HG03039 (cell line): ENCODE measurements around the gene SENP8.

Source experiments
- ATAC-seq: cut with Tn5 transposase; IDR thresholded peaks from one replicate; pipeline ENCODE4 v1.9.1; 2021; ENCODE audit warnings: mild to moderate bottlenecking, moderate library complexity; ENCODE audit not compliant: unreplicated experiment

Gene SENP8

GRCh38 chr15:72112805-72113204, 5.4 kb upstream of the SENP8 start:
- no peak for ATAC-seq

- no peak for ATAC-seq
Observed at GRCh38 chr15:72113347-72114031, 4.7 kb upstream of the SENP8 start.

GRCh38 chr15:72116731-72117485, 1.3 kb upstream of the SENP8 start:
- no peak for ATAC-seq

GRCh38 chr15:72117486-72118016, 652 bp upstream of the SENP8 start:
- ATAC-seq, result peak; percentile 66

GRCh38 chr15:72124218-72124617, 6.0 kb downstream of the SENP8 start:
- no peak for ATAC-seq

- ATAC-seq, result no peak
Observed at GRCh38 chr15:72127724-72128322, 9.6 kb downstream of the SENP8 start.

GRCh38 chr15:72128359-72128758, 10.2 kb downstream of the SENP8 start:
- ATAC-seq, result no peak

GRCh38 chr15:72130272-72130671, 12.1 kb downstream of the SENP8 start:
- ATAC-seq, result no peak

- ATAC-seq, result no peak
Observed at GRCh38 chr15:72131922-72132321, 13.7 kb downstream of the SENP8 start.

- no peak for ATAC-seq
Observed at GRCh38 chr15:72133211-72133610, 15.0 kb downstream of the SENP8 start.

GRCh38 chr15:72135719-72136118, 17.5 kb downstream of the SENP8 start:
- ATAC-seq, result no peak

GRCh38 chr15:72136170-72137051, 18.2 kb downstream of the SENP8 start:
- ATAC-seq, result no peak

- no peak for ATAC-seq
Observed at GRCh38 chr15:72139667-72140066, 21.5 kb downstream of the SENP8 start.

- no peak for ATAC-seq
Observed at GRCh38 chr15:72140088-72140487, 21.9 kb downstream of the SENP8 start.

GRCh38 chr15:72141171-72142084, 23.2 kb downstream of the SENP8 start:
- peak; percentile 97 for ATAC-seq

GRCh38 chr15:72146221-72146620, 28.0 kb downstream of the SENP8 start:
- ATAC-seq, result no peak

GRCh38 chr15:72146934-72147333, 28.7 kb downstream of the SENP8 start:
- ATAC-seq, result no peak

- ATAC-seq, result no peak
Observed at GRCh38 chr15:72147418-72147817, 29.2 kb downstream of the SENP8 start.

- no peak for ATAC-seq
Observed at GRCh38 chr15:72153269-72154000, 35.2 kb downstream of the SENP8 start.
